Stimulated activated naive CD8-positive, alpha-beta T cell treated with anti-CD3 and anti-CD28 coated beads, Interleukin-15, amount 100 ng/mL, for 72 hours (primary cell): Measurements from ENCODE around the gene GK.
"Not testable (repeated sequence)": the region's sequence is repeated elsewhere in the genome, so short reads cannot be mapped to it uniquely, and the experiment has no call there.

Source experiments
- ATAC-seq: fragments of 150-1000 bp; cut with Tn5 transposase; 2 replicates; pipeline ENCODE4 v1.10.0; 2021; ENCODE audit warnings: mild to moderate bottlenecking, moderate library complexity
- DNase-seq, 2 donors: peaks; one replicate each; pipeline ENCODE4 v3.0.0; 2021 to 2022
- H3K27ac Mint-ChIP-seq, 2 donors: one replicate each; pipeline ENCODE4 v1.8.0; 2022; ENCODE audit warnings: mild to moderate bottlenecking in 2 of 2, mixed read lengths in 2 of 2, moderate library complexity in 2 of 2
- H3K27me3 Mint-ChIP-seq: one replicate; pipeline ENCODE4 v1.8.0; 2022; ENCODE audit warnings: mixed read lengths
- H3K4me1 Mint-ChIP-seq: one replicate; pipeline ENCODE4 v1.8.0; 2022; ENCODE audit warnings: mild to moderate bottlenecking, mixed read lengths
- H3K4me3 Mint-ChIP-seq, 2 donors: one replicate each; pipeline ENCODE4 v1.8.0; 2022; ENCODE audit warnings: mild to moderate bottlenecking in 2 of 2, mixed read lengths in 2 of 2, moderate library complexity in 1 of 2
- H3K9me3 Mint-ChIP-seq, 2 donors: one replicate each; pipeline ENCODE4 v1.8.0; 2022; ENCODE audit warnings: mixed read lengths in 2 of 2

Gene GK

GRCh38 chrX:30653415-30654131 lies at the start of gene GK:
Gene GK, plus strand, starts transcription at chrX:30653423. Its CDS starts 115 bp downstream, at chrX:30653538.
- ATAC-seq (no peak), DNase-seq (no peak)
- Mint-ChIP-seq H3K4me1 (peaks cover 56% of the 10 kb centered on the region), H3K4me3 (peak within 1 kb of the TSS; percentile 93 to 95), H3K27ac (peak within 1 kb of the TSS; percentile 98 to 99), H3K9me3 (no peaks in the 10 kb centered on the region), H3K27me3 (no peaks in the 10 kb centered on the region)

GRCh38 chrX:30607155-30607554 lies 46.1 kb upstream of the GK start:
- Mint-ChIP-seq H3K4me1 (no peaks in the 10 kb centered on the region), H3K9me3 (no peaks in the 10 kb centered on the region), H3K27me3 (no peaks in the 10 kb centered on the region), H3K4me3 (no peak overlapping the region), H3K27ac (no peak overlapping the region)
- DNase-seq = no peak
- ATAC-seq = no peak

DNA sequence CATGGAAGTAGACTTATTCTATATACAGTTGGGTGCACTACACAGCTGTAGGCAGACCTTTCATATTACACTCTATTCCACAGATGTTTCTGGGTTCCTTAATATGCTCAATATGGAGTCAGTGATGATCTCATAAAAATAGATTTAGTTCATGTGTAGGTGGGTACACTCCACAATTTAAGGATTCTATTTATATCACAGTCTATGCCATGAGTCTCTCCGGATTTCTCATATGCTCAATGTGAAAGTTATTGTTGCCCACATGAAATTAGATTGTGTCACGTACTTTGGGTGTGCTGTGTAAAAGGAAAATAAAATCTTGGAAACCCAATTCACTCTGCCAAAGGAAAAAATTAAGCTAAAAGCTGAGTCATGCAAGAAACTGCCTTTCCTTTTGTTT lies 43.2 kb upstream of the GK start:
- ATAC-seq = no peak
- no peaks in the 10 kb centered on the region for H3K27me3 Mint-ChIP-seq
- H3K4me3 Mint-ChIP-seq = no peak overlapping the region
- no peaks in the 10 kb centered on the region for H3K9me3 Mint-ChIP-seq
- DNase-seq = no peak
- H3K27ac Mint-ChIP-seq = no peak overlapping the region
- H3K4me1 Mint-ChIP-seq = no peaks in the 10 kb centered on the region

DNA sequence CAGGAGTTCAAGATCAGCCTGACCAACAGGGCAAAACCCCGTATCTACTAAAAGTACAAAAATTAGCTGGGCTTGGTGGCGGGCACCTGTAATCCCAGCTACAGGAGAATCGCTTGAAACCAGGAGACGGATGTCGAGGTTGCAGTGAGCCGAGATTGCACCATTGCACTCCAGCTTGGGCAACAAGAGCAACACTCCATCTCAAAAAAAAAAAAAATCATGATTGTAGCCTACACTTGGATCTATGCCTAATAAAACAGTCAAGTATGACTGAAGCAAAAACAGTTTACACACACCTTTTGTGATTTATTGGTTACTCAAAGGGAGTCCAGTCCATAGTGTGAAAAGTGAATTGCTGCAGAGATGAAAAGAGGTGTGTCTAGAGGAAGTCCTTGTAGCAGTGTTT lies 41.0 kb upstream of the GK start:
- no peak for ATAC-seq
- Mint-ChIP-seq H3K27ac (no peak overlapping the region), H3K4me3 (no peak overlapping the region), H3K9me3 (no peaks in the 10 kb centered on the region), H3K4me1 (no peaks in the 10 kb centered on the region), H3K27me3 (no peaks in the 10 kb centered on the region)
- DNase-seq = no peak

DNA sequence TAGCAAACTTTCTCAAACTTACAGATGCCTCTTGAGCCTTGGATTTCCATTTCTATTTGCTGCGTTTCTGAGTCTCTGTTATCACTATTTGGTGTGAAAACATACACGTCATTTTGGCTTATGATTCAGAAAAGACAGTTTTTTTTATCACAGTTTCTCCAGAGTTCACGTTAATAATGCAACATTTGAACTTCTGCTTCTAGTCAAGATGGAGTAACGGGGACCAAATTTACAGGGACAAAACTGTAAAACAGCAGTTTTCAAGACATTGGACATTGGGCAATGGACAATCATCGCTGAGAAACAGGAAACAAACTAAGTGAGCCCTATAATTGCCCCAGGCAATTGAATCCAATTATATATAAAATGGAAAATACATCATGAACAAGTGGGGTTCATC lies 39.5 kb upstream of the GK start:
- DNase-seq = no peak
- no peak overlapping the region for H3K4me3 Mint-ChIP-seq
- H3K27me3 Mint-ChIP-seq = no peaks in the 10 kb centered on the region

GRCh38 chrX:30615229-30615628 lies 38.0 kb upstream of the GK start:
- DNase-seq (no peak), ATAC-seq (peak; percentile 49)
- H3K9me3 Mint-ChIP-seq = peaks cover 0 to 2% of the 10 kb centered on the region in 2 donors

More for the DNA sequence above, 39.5 kb upstream of the GK start:
- H3K9me3 Mint-ChIP-seq = no peaks in the 10 kb centered on the region
- no peak for ATAC-seq
- H3K4me1 Mint-ChIP-seq = no peaks in the 10 kb centered on the region
- H3K27ac Mint-ChIP-seq = no peak overlapping the region

GRCh38 chrX:30618160-30618765 lies 35.0 kb upstream of the GK start:
- Mint-ChIP-seq H3K9me3 (peaks cover 3 to 10% of the 10 kb centered on the region in 2 donors), H3K4me1 (no peaks in the 10 kb centered on the region), H3K4me3 (no peak overlapping the region), H3K27ac (no peak overlapping the region), H3K27me3 (no peaks in the 10 kb centered on the region)
- DNase-seq = no peak
- ATAC-seq = no peak

More at GRCh38 chrX:30615229-30615628, 38.0 kb upstream of the GK start:
- Mint-ChIP-seq H3K4me1 (no peaks in the 10 kb centered on the region), H3K27me3 (no peaks in the 10 kb centered on the region), H3K27ac (no peak overlapping the region), H3K4me3 (no peak overlapping the region)

DNA sequence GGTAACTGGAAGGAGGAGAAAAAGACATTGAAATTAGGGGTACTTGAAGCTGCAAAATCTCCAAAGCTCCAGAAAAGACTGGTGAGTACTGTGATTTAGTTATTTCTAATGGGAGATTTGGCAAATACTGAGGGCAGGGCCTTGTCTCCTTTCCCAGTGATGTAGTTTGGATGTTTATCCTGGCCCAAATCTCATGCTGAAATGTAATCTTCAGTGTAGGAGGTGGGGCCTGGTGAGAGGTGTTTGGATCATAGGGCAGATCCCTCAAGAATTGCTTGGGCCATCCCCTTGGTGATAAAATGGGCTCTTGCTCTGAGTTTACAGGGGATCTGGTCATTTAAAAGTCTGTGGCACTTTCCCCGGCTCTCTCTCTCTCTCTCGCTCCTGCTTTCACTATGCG lies 33.1 kb upstream of the GK start:
- no peak overlapping the region for H3K27ac Mint-ChIP-seq
- DNase-seq (no peak), ATAC-seq (no peak)
- no peaks in the 10 kb centered on the region for H3K4me1 Mint-ChIP-seq
- peaks cover 7 to 13% of the 10 kb centered on the region in 2 donors for H3K9me3 Mint-ChIP-seq
- H3K4me3 Mint-ChIP-seq = no peak overlapping the region
- no peaks in the 10 kb centered on the region for H3K27me3 Mint-ChIP-seq

- no peak for DNase-seq
- no peak for ATAC-seq
- Mint-ChIP-seq H3K9me3 (peaks cover 7 to 13% of the 10 kb centered on the region in 2 donors), H3K27ac (no peak overlapping the region), H3K4me3 (no peak overlapping the region), H3K27me3 (no peaks in the 10 kb centered on the region), H3K4me1 (no peaks in the 10 kb centered on the region)
Measured at GRCh38 chrX:30620980-30621618, 32.1 kb upstream of the GK start.

DNA sequence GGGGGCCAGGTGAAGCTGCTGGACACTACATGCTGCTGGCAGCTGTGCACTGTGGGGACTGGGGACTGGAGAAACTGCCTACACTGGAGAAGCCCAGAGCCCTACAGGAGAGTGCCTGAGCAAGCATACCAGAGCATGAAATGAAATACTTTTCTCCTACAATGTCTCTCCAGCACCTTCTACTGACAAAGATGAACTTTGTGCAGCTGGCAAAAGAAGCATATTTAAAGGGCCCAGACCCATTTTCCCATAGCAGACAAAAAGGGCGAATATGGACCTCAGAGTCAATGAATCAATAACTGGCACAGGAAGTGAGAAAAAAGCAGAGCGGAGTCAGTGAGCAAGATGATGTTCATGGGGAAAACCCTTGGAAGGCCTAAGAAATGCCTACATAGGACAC lies 30.9 kb upstream of the GK start:
- no peak for ATAC-seq
- no peak overlapping the region for H3K27ac Mint-ChIP-seq
- peaks cover 7 to 13% of the 10 kb centered on the region in 2 donors for H3K9me3 Mint-ChIP-seq

DNA sequence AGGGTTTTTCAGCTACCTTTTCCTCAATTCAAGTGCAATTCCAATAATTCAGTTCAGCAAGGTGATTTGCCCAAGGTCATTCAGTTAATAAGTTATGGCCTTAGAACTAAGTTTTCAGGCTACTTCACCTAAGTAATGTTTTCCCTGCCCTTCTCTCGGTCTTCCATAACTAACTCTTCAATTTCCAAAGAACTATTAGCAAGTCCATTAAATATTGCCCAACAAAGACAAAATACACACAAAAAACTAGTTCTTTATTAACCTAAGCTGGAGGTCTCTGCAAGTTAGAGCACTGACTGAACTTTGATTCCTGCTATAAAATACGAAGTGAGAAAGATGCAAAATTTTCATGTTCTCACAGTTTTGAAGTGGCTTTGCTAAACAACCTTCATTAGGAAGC lies 26.8 kb upstream of the GK start:
- DNase-seq (no peak), ATAC-seq (no peak)
- Mint-ChIP-seq H3K4me3 (no peak overlapping the region), H3K4me1 (no peaks in the 10 kb centered on the region), H3K27me3 (no peaks in the 10 kb centered on the region), H3K27ac (no peak overlapping the region), H3K9me3 (peaks cover 6 to 7% of the 10 kb centered on the region in 2 donors)

More for the DNA sequence above, 30.9 kb upstream of the GK start:
- Mint-ChIP-seq H3K4me1 (no peaks in the 10 kb centered on the region), H3K4me3 (no peak overlapping the region), H3K27me3 (no peaks in the 10 kb centered on the region)
- DNase-seq = no peak

DNA sequence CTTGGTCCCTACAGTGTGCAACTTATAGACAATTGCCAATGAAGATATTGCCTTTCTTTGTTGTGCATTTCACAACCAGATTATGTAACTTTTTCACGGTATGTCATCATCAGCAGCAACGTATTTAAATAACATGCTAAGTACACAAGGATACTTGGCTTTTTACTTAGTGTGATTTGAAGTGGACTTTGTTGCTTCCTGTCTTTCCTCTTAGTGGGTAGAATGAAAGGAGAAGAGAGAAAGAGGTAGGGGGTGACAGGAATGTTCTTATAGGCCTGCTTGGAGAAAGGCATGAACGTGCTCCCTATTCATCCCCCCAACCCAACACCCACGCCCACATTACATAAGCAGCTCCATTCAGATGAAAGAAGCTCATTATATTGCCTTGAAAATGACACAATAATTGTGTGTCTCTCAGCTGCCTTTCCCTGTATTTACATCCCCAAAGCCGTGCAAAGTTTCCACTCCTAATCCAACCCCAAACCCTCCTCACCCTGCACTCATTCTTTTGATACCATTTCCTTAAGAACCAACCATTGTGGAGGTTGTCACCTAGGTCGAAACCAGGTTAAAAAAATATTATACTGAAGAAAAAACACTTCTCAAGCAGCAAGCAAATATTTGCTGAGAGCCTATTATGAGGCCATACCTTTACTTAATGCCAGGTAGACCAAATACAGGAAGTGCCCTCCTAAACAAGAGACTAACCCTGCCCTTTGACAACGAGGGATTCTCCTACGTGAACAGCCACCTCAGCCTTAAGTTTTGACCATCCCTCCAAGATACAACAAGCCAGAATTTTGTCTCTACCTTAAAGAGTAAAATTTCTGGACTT lies 25.2 kb upstream of the GK start:
- DNase-seq = no peak
- no peaks in the 10 kb centered on the region for H3K4me1 Mint-ChIP-seq
- no peak overlapping the region for H3K4me3 Mint-ChIP-seq
- ATAC-seq = no peak
- peaks cover 5 to 6% of the 10 kb centered on the region in 2 donors for H3K9me3 Mint-ChIP-seq
- no peaks in the 10 kb centered on the region for H3K27me3 Mint-ChIP-seq
- H3K27ac Mint-ChIP-seq = peak overlapping the region in 1 of 2 donors; percentile 82

DNA sequence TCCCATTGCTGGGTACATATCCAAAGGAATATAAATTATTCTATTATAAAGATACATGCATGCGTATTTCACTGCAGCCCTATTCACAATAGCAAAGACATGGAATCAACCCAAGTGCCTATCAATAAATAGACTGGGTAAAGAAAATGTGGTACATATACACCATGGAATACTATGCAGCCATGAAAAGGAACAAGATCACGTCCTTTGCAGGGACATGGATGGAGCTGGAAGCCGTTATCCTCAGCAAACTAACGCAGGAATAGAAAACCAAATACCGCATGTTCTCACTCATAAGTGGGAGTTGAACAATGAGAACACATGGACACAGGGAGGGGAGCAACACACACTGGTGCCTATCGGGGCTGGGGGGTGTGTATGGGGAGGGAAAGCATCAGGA lies 19.2 kb upstream of the GK start:
- not testable (repeated sequence) for ATAC-seq, H3K27ac Mint-ChIP-seq, H3K27me3 Mint-ChIP-seq, H3K4me1 Mint-ChIP-seq, DNase-seq, H3K9me3 Mint-ChIP-seq, H3K4me3 Mint-ChIP-seq

- no peak for ATAC-seq
- no peak for DNase-seq
- Mint-ChIP-seq H3K4me3 (no peak overlapping the region), H3K27ac (no peak overlapping the region), H3K9me3 (no peaks in the 10 kb centered on the region), H3K4me1 (peaks cover under 1% of the 10 kb centered on the region), H3K27me3 (no peaks in the 10 kb centered on the region)
Measured at GRCh38 chrX:30635630-30636029, 17.6 kb upstream of the GK start.

DNA sequence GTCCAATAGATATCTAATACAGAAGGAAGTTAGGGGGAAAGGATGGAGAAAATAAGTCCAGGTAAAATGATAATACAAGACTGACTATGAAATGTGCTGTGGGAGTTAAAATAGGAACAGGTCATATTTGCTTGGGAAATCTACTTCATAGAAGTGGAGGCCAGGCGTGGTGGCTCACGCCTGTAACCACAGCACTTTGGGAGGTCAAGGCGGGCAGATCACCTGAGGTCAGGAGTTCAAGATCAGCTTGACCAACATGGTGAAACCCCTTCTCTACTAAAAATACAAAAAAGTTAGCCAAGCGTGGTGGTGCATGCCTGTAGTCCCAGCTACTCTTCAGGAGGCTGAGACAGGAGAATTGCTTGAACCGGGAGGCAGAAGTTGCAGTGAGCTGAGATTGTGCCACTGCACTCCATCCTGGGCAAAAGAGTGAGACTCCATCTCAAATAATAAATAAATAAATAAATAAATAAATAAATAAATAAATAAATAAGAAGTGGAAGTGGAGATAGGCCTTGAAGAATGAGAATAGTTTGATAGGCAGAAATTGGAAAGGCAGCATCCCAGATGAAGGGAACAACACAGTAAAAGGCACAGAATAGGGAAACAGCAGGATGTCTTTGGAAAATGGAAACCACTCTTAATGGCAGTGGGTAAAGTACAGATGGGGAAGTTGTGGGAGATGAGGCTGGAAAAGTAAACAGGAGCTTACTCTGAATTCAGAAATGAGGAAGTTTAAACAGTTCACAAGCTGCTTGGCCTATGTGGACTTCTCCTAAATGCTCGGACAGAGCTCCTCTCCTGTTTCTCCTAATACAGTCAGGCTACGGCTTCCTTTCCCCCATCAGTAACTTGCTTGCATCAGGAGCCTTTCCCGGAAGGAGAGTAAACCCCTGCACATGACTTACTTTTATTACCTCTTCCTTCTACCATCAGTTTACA lies 15.1 kb upstream of the GK start:
- ATAC-seq (no peak), DNase-seq (no peak)
- no peaks in the 10 kb centered on the region for H3K9me3 Mint-ChIP-seq
- H3K27ac Mint-ChIP-seq = no peak overlapping the region
- no peaks in the 10 kb centered on the region for H3K27me3 Mint-ChIP-seq
- H3K4me3 Mint-ChIP-seq = no peak overlapping the region
- H3K4me1 Mint-ChIP-seq = peaks cover 13% of the 10 kb centered on the region
